Kidney epithelial cell (primary cell): ENCODE measurements around the gene VEPH1. TPM values are rescaled to one million over a fixed set of nuclear protein-coding genes. Genes with fewer than 3 reads are reported as not detected.

Source experiments
- DNase-seq: peaks from one replicate; pipeline ENCODE4 v3.0.0-alpha.2; 2010; ENCODE audit warnings: low read depth
- H3K27me3 ChIP-seq: 2 replicates; pipeline ENCODE4 v1.6.0; 2011; ENCODE audit warnings: low read length; ENCODE audit not compliant: control insufficient read depth, insufficient read depth
- H3K36me3 ChIP-seq: 2 replicates; pipeline ENCODE4 v1.5.1; 2011; ENCODE audit warnings: low read length; ENCODE audit not compliant: control insufficient read depth, insufficient read depth
- H3K4me3 ChIP-seq: 2 replicates; pipeline ENCODE4 v1.5.1; 2011; ENCODE audit warnings: low read depth, mild to moderate bottlenecking, control low read depth, low read length
- CTCF ChIP-seq: IDR thresholded peaks from 2 replicates; pipeline ENCODE4 v1.5.1; 2011; ENCODE audit warnings: mild to moderate bottlenecking, moderate library complexity, low read length, control low read depth, inconsistent platforms; ENCODE audit not compliant: insufficient read depth, poor library complexity, severe bottlenecking
- total RNA-seq: library from RNA; depleted of rRNA; stranded (reverse); fragments of >200 nt; gene quantifications from 2 replicates; pipeline ENCODE4 v1.2.3, GENCODE V29; 2015

VEPH1 gene
- total RNA-seq, 1 donor from 2014 or later = 26.0 TPM

- no peak overlapping the region for H3K4me3 ChIP-seq
- no peak for TF ChIP-seq CTCF
- no peaks in the 10 kb centered on the region for H3K36me3 ChIP-seq
- no peaks in the 10 kb centered on the region for H3K27me3 ChIP-seq
- DNase-seq = no peak
Observed at GRCh38 chr3:157271283-157271882, 231.8 kb downstream of the VEPH1 start.

GRCh38 chr3:157268026-157268425 lies 235.2 kb downstream of the VEPH1 start:
- no peak for DNase-seq
- H3K36me3 ChIP-seq = no peaks in the 10 kb centered on the region
- H3K4me3 ChIP-seq = no peak overlapping the region
- no peaks in the 10 kb centered on the region for H3K27me3 ChIP-seq
- no peak for TF ChIP-seq CTCF

GRCh38 chr3:157265931-157266330 lies 237.3 kb downstream of the VEPH1 start:
- no peak for DNase-seq
- Histone ChIP-seq H3K4me3 (no peak overlapping the region), H3K36me3 (no peaks in the 10 kb centered on the region), H3K27me3 (no peaks in the 10 kb centered on the region)
- no peak for TF ChIP-seq CTCF

- Histone ChIP-seq H3K36me3 (no peaks in the 10 kb centered on the region), H3K4me3 (no peak overlapping the region), H3K27me3 (no peaks in the 10 kb centered on the region)
- DNase-seq = no peak
- TF ChIP-seq CTCF = no peak
Observed at GRCh38 chr3:157263027-157263426, 240.2 kb downstream of the VEPH1 start.

- Histone ChIP-seq H3K36me3 (no peaks in the 10 kb centered on the region), H3K27me3 (no peaks in the 10 kb centered on the region), H3K4me3 (no peak overlapping the region)
- no peak for TF ChIP-seq CTCF
- no peak for DNase-seq
Observed at GRCh38 chr3:157261000-157261399, 242.2 kb downstream of the VEPH1 start.

- TF ChIP-seq CTCF = no peak
- Histone ChIP-seq H3K4me3 (no peak overlapping the region), H3K36me3 (no peaks in the 10 kb centered on the region), H3K27me3 (no peaks in the 10 kb centered on the region)
- DNase-seq = no peak
Observed at GRCh38 chr3:157259825-157260224, 243.4 kb downstream of the VEPH1 start.
